B cell (primary cell): ENCODE measurements around the gene CDT1. TPM values are rescaled to one million over a fixed set of nuclear protein-coding genes. Genes with fewer than 3 reads are reported as not detected.

Source experiments
- ATAC-seq: fragments of 200-7000 bp; cut with Tn5 transposase; one replicate; pipeline ENCODE4 v1.10.0; 2021; ENCODE audit warnings: low read depth, mild to moderate bottlenecking, moderate number of reproducible peaks, moderate library complexity
- CTCF ChIA-PET: fragments of 350-600 bp; sonication (Branson Sonifier 250); formaldehyde crosslinking; loops from one replicate; lab custom pipeline; 2021; ENCODE audit warnings: antibody characterized with exemption, inconsistent platforms; lab: Charles Lee
- POLR2A ChIA-PET: fragments of 350-600 bp; sonication (Branson Sonifier 250); formaldehyde crosslinking; loops from one replicate; lab custom pipeline; 2021; ENCODE audit warnings: antibody characterized with exemption; lab: Charles Lee
- DNase-seq: peaks from one replicate; pipeline ENCODE4 v3.0.0; 2013
- H2AFZ ChIP-seq: 2 replicates; pipeline ENCODE4 v1.6.1; 2012; ENCODE audit warnings: mild to moderate bottlenecking, low read depth, low read length; ENCODE audit not compliant: insufficient read depth, poor library complexity, severe bottlenecking
- H3K27ac ChIP-seq, 2 donors: 1 replicate in 1 of 2; 2 replicates in 1 of 2; pipeline ENCODE4 v1.5.1; 2012 to 2013; ENCODE audit warnings: low read length in 2 of 2, mild to moderate bottlenecking in 2 of 2, moderate library complexity in 1 of 2
- H3K27me3 ChIP-seq, 4 experiments: fragments of 200-600 bp in 1 of 4; sonication (generic) in 1 of 4; replicated peaks in 1 of 4; 1 replicate in 2 of 4; 2 replicates in 2 of 4; pipeline versions ENCODE4 v1.6.1 to v1.7.0; 2013 to 2016; ENCODE audit warnings: low read length in 3 of 4, mild to moderate bottlenecking in 2 of 4, mixed read lengths in 1 of 4, moderate library complexity in 1 of 4; ENCODE audit not compliant: insufficient read depth in 4 of 4, control insufficient read depth in 3 of 4; ENCODE audit errors: control extremely low read depth in 1 of 4
- H3K36me3 ChIP-seq, 2 experiments: replicated peaks in 1 of 2; 1 replicate in 1 of 2; 2 replicates in 1 of 2; pipeline versions ENCODE4 v1.6.1 to v1.7.1; 2013; ENCODE audit warnings: low read length in 1 of 2; ENCODE audit not compliant: insufficient read depth in 2 of 2, control insufficient read depth in 1 of 2; ENCODE audit errors: control extremely low read depth in 1 of 2, extremely low read depth in 1 of 2
- H3K4me1 ChIP-seq, 2 donors: fragments of 200-600 bp in 1 of 2; sonication (generic) in 1 of 2; 1 replicate in 1 of 2; 2 replicates in 1 of 2; pipeline versions ENCODE4 v1.5.1 to v1.6.1; 2013 to 2017; ENCODE audit warnings: low read length in 2 of 2; ENCODE audit not compliant: control insufficient read depth in 2 of 2, insufficient read depth in 2 of 2
- H3K4me2 ChIP-seq: replicated peaks from 2 replicates; pipeline ENCODE3; 2012; ENCODE audit warnings: mild to moderate bottlenecking, low read depth, low read length; ENCODE audit not compliant: poor library complexity, severe bottlenecking
- H3K4me3 ChIP-seq, 5 experiments: fragments of 200-600 bp in 1 of 5; sonication (generic) in 1 of 5; 1 replicate in 3 of 5; 2 replicates in 2 of 5; pipeline versions ENCODE4 v1.5.1 to v1.7.0; 2011 to 2016; ENCODE audit warnings: low read length in 4 of 5, mild to moderate bottlenecking in 4 of 5, low read depth in 2 of 5, control low read depth in 1 of 5, moderate library complexity in 1 of 5; ENCODE audit not compliant: insufficient read depth in 1 of 5; ENCODE audit errors: control extremely low read depth in 1 of 5, extremely low read depth in 1 of 5
- H3K79me2 ChIP-seq: fragments of 200-600 bp; sonication (generic); one replicate; pipeline ENCODE4 v1.6.0; 2016; ENCODE audit warnings: low read length; ENCODE audit not compliant: control insufficient read depth, insufficient read depth
- H3K9ac ChIP-seq: fragments of 200-600 bp; sonication (generic); 2 replicates; pipeline ENCODE4 v1.6.1; 2017; ENCODE audit warnings: mild to moderate bottlenecking, low read length, moderate library complexity
- H3K9me3 ChIP-seq, 3 donors: one replicate each; pipeline versions ENCODE4 v1.6.1 to v1.7.1; 2013; ENCODE audit warnings: low read length in 2 of 3; ENCODE audit not compliant: control insufficient read depth in 2 of 3, insufficient read depth in 1 of 3; ENCODE audit errors: control extremely low read depth in 1 of 3
- H4K20me1 ChIP-seq: 2 replicates; pipeline ENCODE4 v1.6.0; 2012; ENCODE audit warnings: mild to moderate bottlenecking, low read length; ENCODE audit not compliant: insufficient read depth, control insufficient read depth, poor library complexity, severe bottlenecking
- H3K27ac Mint-ChIP-seq: one replicate; pipeline ENCODE4 v1.8.0; 2021; ENCODE audit warnings: mixed read lengths
- H3K27me3 Mint-ChIP-seq: one replicate; pipeline ENCODE4 v1.8.0; 2021; ENCODE audit warnings: mixed read lengths
- H3K4me1 Mint-ChIP-seq: one replicate; pipeline ENCODE4 v1.8.0; 2021; ENCODE audit warnings: mixed read lengths
- H3K4me3 Mint-ChIP-seq: one replicate; pipeline ENCODE4 v1.8.0; 2021; ENCODE audit warnings: mixed read lengths
- H3K9me3 Mint-ChIP-seq: one replicate; pipeline ENCODE4 v1.8.0; 2022; ENCODE audit warnings: mixed read lengths; ENCODE audit not compliant: insufficient read depth
- EZH2 ChIP-seq: IDR thresholded peaks from 2 replicates; pipeline ENCODE4 v1.6.1; 2012; ENCODE audit warnings: borderline replicate concordance, low read depth, mild to moderate bottlenecking, moderate library complexity, low read length; ENCODE audit not compliant: insufficient read depth, poor library complexity, severe bottlenecking
- WGBS: methylation state at CpG from one replicate; pipeline ENCODE4 v1.1.5; 2013; ENCODE audit warnings: missing lambda C conversion rate; ENCODE audit not compliant: insufficient coverage; 5-methylcytosine and 5-hydroxymethylcytosine counted together
- intact Hi-C: fragments of 100-400 bp; cut with micrococcal nuclease; formaldehyde crosslinking; loops from one replicate; pipeline ENCODE4 v1.10.0; 2022
- polyA plus RNA-seq: library from polyadenylated mRNA; depleted of rRNA; stranded (reverse); fragments of >200 nt; gene quantifications from 2 replicates; pipeline ENCODE4 v1.2.3, GENCODE V29; 2012
- total RNA-seq, 2 donors: library from RNA; stranded (reverse); fragments of 120-200 nt in 1 of 2; gene quantifications; 1 replicate in 1 of 2; 2 replicates in 1 of 2; pipeline versions ENCODE4 v1.2.3 to v1.2.4, GENCODE V29; 2013 to 2022
- TF ChIP-seq, protein P1 (sequence below): fragments of 200-600 bp; IDR thresholded peaks from one replicate; pipeline ENCODE4 v1.8.0; 2022; ENCODE audit warnings: antibody characterized with exemption, mild to moderate bottlenecking

CDT1 gene
- total and polyA plus RNA-seq, 2 donors (not counting 1 experiment from before 2014, with no cell fraction given): 0.27 to 0.36 TPM

DNA sequence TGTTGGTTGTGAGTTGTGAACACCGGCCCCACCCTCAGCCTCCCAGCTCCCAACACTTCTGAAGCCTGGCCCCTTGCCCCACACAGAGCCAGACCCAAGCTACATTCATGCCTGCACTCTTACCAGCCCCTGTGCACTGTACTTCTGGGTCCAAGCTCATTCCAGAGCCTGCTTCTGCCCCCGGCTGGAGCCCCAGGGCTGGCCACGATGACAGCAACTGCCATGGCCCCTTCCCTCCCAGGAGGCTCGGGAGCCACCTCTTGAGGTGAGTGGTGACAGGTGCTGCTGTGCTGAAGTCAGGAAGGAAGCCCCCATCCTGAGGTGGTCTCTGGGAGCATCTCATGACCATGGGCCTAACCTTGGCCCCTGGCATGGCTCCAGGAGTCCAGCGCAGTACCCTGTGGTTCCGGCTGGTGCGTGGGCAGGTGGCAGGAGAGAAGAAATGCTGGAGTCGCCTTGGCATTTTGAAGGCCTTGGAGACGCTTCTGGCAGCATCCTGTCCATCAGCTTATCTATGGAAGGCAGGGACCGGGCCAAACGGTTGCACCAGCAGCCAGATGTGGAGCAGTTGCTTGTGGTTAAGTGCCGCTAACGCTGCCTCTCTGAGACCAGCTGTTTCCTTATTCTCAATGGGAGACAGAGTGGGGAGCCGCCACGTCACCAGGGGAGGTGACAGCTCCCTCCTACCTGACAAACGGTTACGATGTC is 3.9 kb upstream of the CDT1 start:
- H3K27me3 ChIP-seq: peaks cover 0 to 4% (median 0%) of the 10 kb centered on the region in 4 experiments
- Mint-ChIP-seq H3K4me3 (peak overlapping the region; percentile 10), H3K9me3 (no peaks in the 10 kb centered on the region), H3K27me3 (no peaks in the 10 kb centered on the region), H3K4me1 (peaks cover 27% of the 10 kb centered on the region), H3K27ac (no peak overlapping the region)
- H3K79me2 ChIP-seq: peaks cover 4% of the 10 kb centered on the region
- no peak overlapping the region for H3K4me3 ChIP-seq
- ATAC-seq (no peak), DNase-seq (peak; percentile 54)
- CTCF ChIA-PET: interaction anchor here (0.6 to 4.9 kb wide), 6 partner anchors 11 to 63 kb away, joined by 3 to 33 read pairs (median 4); no protein-coding TSS in a partner anchor
- H3K9me3 ChIP-seq: peaks cover 0 to 11% (median 0%) of the 10 kb centered on the region in 3 donors
- POLR2A ChIA-PET: interaction anchor here (0.6 to 0.7 kb wide), 3 partner anchors 18 to 982 kb away, joined by 3 to 4 read pairs (median 3); no protein-coding TSS in a partner anchor
- no peaks in the 10 kb centered on the region for H3K36me3 ChIP-seq
- peaks cover 34 to 45% of the 10 kb centered on the region in 2 donors for H3K4me1 ChIP-seq
- no peak overlapping the region for H3K27ac ChIP-seq
- TF ChIP-seq, protein P1, sequence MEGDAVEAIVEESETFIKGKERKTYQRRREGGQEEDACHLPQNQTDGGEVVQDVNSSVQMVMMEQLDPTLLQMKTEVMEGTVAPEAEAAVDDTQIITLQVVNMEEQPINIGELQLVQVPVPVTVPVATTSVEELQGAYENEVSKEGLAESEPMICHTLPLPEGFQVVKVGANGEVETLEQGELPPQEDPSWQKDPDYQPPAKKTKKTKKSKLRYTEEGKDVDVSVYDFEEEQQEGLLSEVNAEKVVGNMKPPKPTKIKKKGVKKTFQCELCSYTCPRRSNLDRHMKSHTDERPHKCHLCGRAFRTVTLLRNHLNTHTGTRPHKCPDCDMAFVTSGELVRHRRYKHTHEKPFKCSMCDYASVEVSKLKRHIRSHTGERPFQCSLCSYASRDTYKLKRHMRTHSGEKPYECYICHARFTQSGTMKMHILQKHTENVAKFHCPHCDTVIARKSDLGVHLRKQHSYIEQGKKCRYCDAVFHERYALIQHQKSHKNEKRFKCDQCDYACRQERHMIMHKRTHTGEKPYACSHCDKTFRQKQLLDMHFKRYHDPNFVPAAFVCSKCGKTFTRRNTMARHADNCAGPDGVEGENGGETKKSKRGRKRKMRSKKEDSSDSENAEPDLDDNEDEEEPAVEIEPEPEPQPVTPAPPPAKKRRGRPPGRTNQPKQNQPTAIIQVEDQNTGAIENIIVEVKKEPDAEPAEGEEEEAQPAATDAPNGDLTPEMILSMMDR: no peak
- no peak for TF ChIP-seq EZH2
- peaks cover 5% of the 10 kb centered on the region for H4K20me1 ChIP-seq
- no peak overlapping the region for H2AFZ ChIP-seq
- WGBS: 31% methylated on average over 15 of the region's 17 CpGs
- intact Hi-C loops: no loop called here
- H3K4me2 ChIP-seq: peak overlapping the region; percentile 4
- H3K9ac ChIP-seq: no peak overlapping the region

DNA sequence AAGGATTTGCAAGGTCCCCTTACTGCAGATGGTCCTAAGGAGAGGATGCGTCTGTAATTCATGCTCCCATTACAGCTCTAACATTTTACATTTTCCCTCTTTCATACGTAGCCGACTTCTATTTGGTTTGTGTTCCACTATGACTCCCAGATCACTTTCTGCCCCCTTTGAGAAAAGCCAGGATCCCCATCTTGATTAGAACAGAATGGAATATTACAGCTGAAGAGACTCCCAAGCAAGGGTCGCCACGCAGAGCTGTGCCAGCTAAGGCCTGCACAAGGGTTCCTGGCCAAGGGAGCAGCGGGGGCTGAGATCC is 3.4 kb upstream of the CDT1 start:
- POLR2A ChIA-PET: interaction anchor here (0.6 to 0.7 kb wide), 2 partner anchors 19 to 981 kb away, joined by 3 to 4 read pairs; no protein-coding TSS in a partner anchor
- no peaks in the 10 kb centered on the region for H3K36me3 ChIP-seq
- H4K20me1 ChIP-seq: peaks cover 8% of the 10 kb centered on the region
- H3K4me3 ChIP-seq: no peak overlapping the region
- H3K4me2 ChIP-seq: peak overlapping the region; percentile 4
- peaks cover 28 to 43% of the 10 kb centered on the region in 2 donors for H3K4me1 ChIP-seq
- intact Hi-C loops: no loop called here
- peaks cover 0 to 14% (median 0%) of the 10 kb centered on the region in 3 donors for H3K9me3 ChIP-seq
- CTCF ChIA-PET: interaction anchor here (0.6 to 4.9 kb wide), 5 partner anchors 10 to 63 kb away, joined by 3 to 33 read pairs (median 4); no protein-coding TSS in a partner anchor
- ATAC-seq (no peak), DNase-seq (no peak)
- H3K4me3 Mint-ChIP-seq: peak overlapping the region; percentile 10
- TF ChIP-seq EZH2: no peak
- TF ChIP-seq, protein P1: no peak
- H3K79me2 ChIP-seq: peaks cover 4% of the 10 kb centered on the region
- H3K27me3 Mint-ChIP-seq: no peaks in the 10 kb centered on the region
- no peak overlapping the region for H3K9ac ChIP-seq
- H3K27ac ChIP-seq: no peak overlapping the region
- H2AFZ ChIP-seq: no peak overlapping the region
- no peak overlapping the region for H3K27ac Mint-ChIP-seq
- WGBS: 49% methylated on average over 6 of the region's 6 CpGs
- H3K9me3 Mint-ChIP-seq: no peaks in the 10 kb centered on the region
- H3K27me3 ChIP-seq: peaks cover 0 to 4% (median 0%) of the 10 kb centered on the region in 4 experiments
- peaks cover 22% of the 10 kb centered on the region for H3K4me1 Mint-ChIP-seq
